GM13976 (cell line): ENCODE measurements around the gene COX5B.

Experiments used
- DNase-seq: peaks from one replicate; pipeline ENCODE4 v3.0.0; 2012; ENCODE audit warnings: low spot score
- in situ Hi-C: fragments of 300-500 bp; cut with MboI; formaldehyde crosslinking; loops from one replicate; pipeline ENCODE4 v1.12.0; 2022; ENCODE audit warnings: low sequenced_read_pairs, mixed read lengths, inconsistent platforms; ENCODE audit not compliant: unreplicated experiment
- TF ChIP-seq, protein P1 (sequence below): IDR thresholded peaks from 2 replicates; pipeline ENCODE4 v1.5.1; 2012; ENCODE audit warnings: borderline replicate concordance, mild to moderate bottlenecking; ENCODE audit not compliant: insufficient read depth; ENCODE audit errors: extremely low read depth, missing control alignments, control extremely low read depth

COX5B gene

DNA sequence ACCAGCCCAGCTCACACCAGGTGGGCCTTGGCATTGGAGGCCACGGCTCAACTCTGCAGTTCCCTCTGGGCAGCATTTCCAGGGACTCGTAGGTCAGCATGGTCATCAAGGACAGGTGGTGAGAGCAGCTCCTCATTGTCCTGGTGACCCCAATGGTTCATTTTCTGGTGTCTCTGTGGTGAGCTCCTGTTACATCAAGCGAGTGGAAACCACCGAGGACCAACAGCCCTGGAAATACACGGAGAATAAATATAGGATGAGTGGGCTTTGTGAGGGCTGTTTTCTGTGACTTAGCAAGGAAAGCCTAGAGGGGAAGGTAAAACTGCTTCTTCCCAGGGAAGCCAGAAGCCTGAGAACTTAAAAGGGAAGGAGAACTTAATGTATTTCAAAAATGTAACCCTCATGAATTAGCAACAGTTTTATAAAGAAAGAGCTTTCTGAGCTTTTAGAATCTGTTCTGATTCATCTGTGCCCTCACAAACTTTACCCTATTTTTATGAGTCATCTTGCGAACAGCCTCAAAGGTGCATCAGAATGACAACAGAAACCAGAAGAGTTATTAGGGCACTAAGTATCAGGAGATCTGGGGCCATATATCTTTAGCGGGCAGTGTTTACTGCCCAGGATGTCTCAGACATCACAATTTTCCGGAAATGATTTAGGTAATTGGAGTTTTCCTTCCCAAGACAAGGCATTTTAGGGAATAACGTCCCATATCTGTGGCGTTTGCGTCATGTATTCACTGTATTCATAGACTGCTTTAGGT, 42.4 kb downstream of the COX5B start:
- in situ Hi-C loops, result loop anchor here (25.0 kb wide), 1 partner anchor 1626 kb away; no protein-coding TSS in a partner anchor
- DNase-seq, result no peak
- TF ChIP-seq, protein P1, sequence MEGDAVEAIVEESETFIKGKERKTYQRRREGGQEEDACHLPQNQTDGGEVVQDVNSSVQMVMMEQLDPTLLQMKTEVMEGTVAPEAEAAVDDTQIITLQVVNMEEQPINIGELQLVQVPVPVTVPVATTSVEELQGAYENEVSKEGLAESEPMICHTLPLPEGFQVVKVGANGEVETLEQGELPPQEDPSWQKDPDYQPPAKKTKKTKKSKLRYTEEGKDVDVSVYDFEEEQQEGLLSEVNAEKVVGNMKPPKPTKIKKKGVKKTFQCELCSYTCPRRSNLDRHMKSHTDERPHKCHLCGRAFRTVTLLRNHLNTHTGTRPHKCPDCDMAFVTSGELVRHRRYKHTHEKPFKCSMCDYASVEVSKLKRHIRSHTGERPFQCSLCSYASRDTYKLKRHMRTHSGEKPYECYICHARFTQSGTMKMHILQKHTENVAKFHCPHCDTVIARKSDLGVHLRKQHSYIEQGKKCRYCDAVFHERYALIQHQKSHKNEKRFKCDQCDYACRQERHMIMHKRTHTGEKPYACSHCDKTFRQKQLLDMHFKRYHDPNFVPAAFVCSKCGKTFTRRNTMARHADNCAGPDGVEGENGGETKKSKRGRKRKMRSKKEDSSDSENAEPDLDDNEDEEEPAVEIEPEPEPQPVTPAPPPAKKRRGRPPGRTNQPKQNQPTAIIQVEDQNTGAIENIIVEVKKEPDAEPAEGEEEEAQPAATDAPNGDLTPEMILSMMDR, result no peak

DNA sequence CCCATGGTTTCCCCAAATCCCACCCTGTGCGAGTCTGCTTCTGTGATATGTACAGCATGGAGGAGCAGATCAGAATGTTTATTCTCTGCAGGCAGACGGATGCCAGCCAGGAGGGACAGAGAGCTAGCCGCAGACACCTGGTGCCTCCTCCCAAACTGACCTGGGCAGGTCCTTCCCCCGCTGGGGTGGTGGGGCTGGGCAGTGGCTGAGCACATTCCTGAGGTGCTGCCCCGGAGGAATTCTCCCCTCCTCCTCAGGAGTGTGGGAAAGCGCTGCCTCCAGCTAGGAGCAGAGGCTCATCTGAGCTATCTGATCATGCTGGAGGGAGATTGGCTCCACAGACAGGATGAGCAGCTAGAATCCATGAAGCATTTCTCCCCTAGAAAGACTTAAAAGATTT, 45.3 kb downstream of the COX5B start:
- DNase-seq, result no peak
- in situ Hi-C loops, result loop anchor here (25.0 kb wide), 1 partner anchor 1629 kb away; no protein-coding TSS in a partner anchor
- TF ChIP-seq, protein P1, result no peak

DNA sequence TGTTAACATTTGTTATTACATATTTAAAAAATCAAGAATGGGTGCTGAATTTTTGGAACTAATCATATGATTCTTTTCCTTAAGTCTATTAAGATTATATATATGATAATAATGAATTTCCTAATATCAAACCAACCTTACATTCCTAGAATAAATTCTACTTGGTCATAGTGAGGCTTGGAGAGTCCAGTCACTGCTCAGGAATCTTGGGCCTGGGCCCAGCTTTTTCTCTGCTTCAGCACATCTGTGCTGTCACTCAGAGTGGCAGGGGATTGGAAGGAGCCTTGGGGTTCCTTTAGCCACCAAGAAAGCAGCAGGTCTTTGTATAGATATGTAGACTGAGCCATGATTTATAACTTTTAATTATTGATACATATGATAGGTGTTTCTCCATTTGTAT, 47.6 kb downstream of the COX5B start:
- TF ChIP-seq, protein P1, result no peak
- no peak for DNase-seq
- in situ Hi-C loops, result loop anchor here (25.0 kb wide), 1 partner anchor 1631 kb away; no protein-coding TSS in a partner anchor

DNA sequence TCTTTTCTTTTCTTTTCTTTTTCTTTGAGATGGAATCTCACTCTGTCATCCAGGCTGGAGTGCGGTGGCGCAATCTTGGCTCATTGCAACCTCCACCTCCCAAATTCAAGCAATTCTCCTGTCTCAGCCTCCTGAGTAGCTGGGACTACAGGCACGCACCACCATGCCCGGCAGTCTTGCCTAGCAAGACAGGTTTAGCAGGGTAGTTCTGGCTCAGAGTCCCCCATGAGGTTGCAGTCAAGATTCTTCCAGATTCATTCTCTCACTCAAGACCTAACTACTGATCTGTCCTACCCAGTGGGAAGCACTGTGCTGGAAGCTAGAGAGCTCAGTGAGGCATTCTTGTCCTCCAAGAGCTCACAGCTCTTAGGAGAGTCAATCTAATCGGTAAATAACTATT, 49.9 kb downstream of the COX5B start:
- TF ChIP-seq, protein P1, result no peak
- in situ Hi-C loops, result loop anchor here (25.0 kb wide), 1 partner anchor 1633 kb away; no protein-coding TSS in a partner anchor
- no peak for DNase-seq

DNA sequence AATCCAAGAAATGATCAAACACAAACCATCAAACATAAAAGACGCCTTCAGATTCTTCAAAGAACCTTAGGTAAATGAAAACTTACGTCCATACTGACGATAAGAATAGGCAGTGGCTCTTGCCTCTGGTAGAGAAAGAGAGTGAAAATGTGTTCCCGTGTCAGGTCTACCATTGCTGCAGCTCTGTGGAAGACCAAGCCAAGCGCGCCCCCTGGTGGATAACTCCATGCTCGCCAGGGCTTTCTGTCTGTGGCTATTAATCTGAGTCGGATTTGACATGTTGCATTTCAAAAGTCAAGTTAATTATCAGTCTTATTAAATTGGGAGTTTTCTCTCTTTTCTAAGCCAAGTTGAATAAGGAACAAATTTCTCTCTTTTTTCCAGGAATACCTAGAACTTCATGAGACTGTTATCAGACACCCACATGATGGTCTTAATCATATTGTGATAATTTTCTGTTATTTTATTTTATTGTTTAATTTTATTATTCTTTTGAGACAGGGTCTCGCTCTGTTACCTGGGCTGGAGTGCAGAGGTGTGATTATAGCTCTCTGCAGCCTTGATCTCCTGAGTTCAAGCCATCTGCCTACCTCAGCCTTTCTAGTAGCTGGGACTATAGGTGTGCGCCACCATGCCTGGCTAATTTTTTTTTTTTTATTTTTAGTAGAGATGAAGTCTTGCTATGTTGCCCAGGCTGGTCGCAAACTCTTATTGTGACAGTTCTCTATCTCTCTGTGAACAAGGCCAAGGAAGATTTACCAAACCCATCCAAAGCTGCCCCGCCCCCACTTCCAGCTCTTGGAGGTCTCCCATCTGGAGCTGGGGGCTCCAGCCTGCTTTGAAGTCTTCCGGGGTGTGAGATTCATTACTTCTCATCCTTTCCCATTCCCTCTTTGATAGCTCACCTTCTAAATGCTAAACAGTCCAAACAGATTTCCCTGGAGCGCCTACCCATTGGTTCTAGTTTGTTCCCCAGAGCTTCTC, 51.7 kb downstream of the COX5B start:
- DNase-seq, result peak; percentile 81
- in situ Hi-C loops, result loop anchor here (25.0 kb wide), 1 partner anchor 1635 kb away; no protein-coding TSS in a partner anchor
- TF ChIP-seq, protein P1, result peak; percentile 87
